Stomach (tissue), 9 donors: ENCODE measurements around the gene IL12RB2. TPM values are rescaled to one million over a fixed set of nuclear protein-coding genes. Genes with fewer than 3 reads are reported as not detected.

Experiments used
- DNase-seq, 2 donors: peaks; one replicate each; pipeline versions ENCODE4 v3.0.0 to v3.0.0-alpha.2; 2013 to 2019
- H3K27ac ChIP-seq, 5 donors: fragments of 200-600 bp in 4 of 5; sonication (generic) in 4 of 5; one replicate each; pipeline ENCODE4 v1.5.1; 2013 to 2019; ENCODE audit warnings: mild to moderate bottlenecking in 1 of 5, moderate library complexity in 1 of 5
- H3K27me3 ChIP-seq, 3 donors: fragments of 200-600 bp; sonication (generic); one replicate each; pipeline ENCODE4 v1.5.1; 2017 to 2019; ENCODE audit warnings: mixed run types in 1 of 3
- H3K36me3 ChIP-seq, 4 donors: fragments of 200-600 bp; sonication (generic); 1 replicate in 3 of 4; 2 replicates in 1 of 4; pipeline ENCODE4 v1.5.1; 2016 to 2019
- H3K4me1 ChIP-seq, 4 donors: fragments of 200-600 bp; sonication (generic); one replicate each; pipeline ENCODE4 v1.5.1; 2016 to 2019
- H3K4me3 ChIP-seq, 4 donors: fragments of 200-600 bp; sonication (generic) in 3 of 4; one replicate each; pipeline ENCODE4 v1.5.1; 2016 to 2019; ENCODE audit warnings: mild to moderate bottlenecking in 1 of 4
- H3K9me3 ChIP-seq, 4 donors: fragments of 200-600 bp; sonication (generic); one replicate each; pipeline ENCODE4 v1.5.1; 2016 to 2019
- EP300 ChIP-seq: sonication (generic); formaldehyde crosslinking; IDR thresholded peaks from one replicate; pipeline ENCODE4 v1.6.1; 2017; ENCODE audit warnings: antibody characterized with exemption
- POLR2A ChIP-seq, 4 donors: fragments of 450-650 bp; IDR thresholded peaks; one replicate each; pipeline ENCODE4 v1.6.1; 2016; ENCODE audit warnings: antibody characterized with exemption in 4 of 4, control low read depth in 2 of 4, mild to moderate bottlenecking in 1 of 4, moderate library complexity in 1 of 4
- POLR2AphosphoS5 ChIP-seq, 3 donors: sonication (generic); formaldehyde crosslinking; IDR thresholded peaks; one replicate each; pipeline ENCODE4 v1.6.1; 2016; ENCODE audit warnings: antibody characterized with exemption in 3 of 3
- WGBS, 5 donors: extraction: QIAGEN DNeasy Blood & Tissue Kit in 3 of 5; methylation state at CpG; one replicate each; pipeline versions ENCODE4 v1.1.5 to v1.1.7; 2013 to 2018; 5-methylcytosine and 5-hydroxymethylcytosine counted together
- intact Hi-C: fragments of 100-400 bp; cut with DNase I; formaldehyde crosslinking; loops from one replicate; pipeline ENCODE4 v1.15.1; 2023; ENCODE audit warnings: low total_unique reads
- polyA plus RNA-seq, 3 donors: library from polyadenylated mRNA; stranded (reverse); fragments of 200-250 nt; gene quantifications; one replicate each; pipeline ENCODE4 v1.2.3, GENCODE V29; 2013
- total RNA-seq, 5 donors: library from RNA; depleted of rRNA; stranded (reverse); fragments of >200 nt; gene quantifications; one replicate each; pipeline versions ENCODE4 v1.1.0 to v1.2.3, GENCODE V29; 2014 to 2016
- TF ChIP-seq, protein P1 (sequence below), 7 experiments: fragments of 450-650 bp in 4 of 7; fragments of 200-600 bp in 3 of 7; sonication (generic) in 3 of 7; IDR thresholded peaks; one replicate each; pipeline ENCODE4 v1.5.1; 2016 to 2019; ENCODE audit warnings: antibody characterized with exemption in 7 of 7, control low read depth in 2 of 7, mild to moderate bottlenecking in 1 of 7
- donor health status: healthy with polysubstance abuse.
- donor health status: Bipolar disorder and iron deficiency.
- donor health status: healthy.

Gene IL12RB2
- total and polyA plus RNA-seq, 8 donors, result 0.06 to 1.2 (median 0.29) TPM; not detected in 3

DNA sequence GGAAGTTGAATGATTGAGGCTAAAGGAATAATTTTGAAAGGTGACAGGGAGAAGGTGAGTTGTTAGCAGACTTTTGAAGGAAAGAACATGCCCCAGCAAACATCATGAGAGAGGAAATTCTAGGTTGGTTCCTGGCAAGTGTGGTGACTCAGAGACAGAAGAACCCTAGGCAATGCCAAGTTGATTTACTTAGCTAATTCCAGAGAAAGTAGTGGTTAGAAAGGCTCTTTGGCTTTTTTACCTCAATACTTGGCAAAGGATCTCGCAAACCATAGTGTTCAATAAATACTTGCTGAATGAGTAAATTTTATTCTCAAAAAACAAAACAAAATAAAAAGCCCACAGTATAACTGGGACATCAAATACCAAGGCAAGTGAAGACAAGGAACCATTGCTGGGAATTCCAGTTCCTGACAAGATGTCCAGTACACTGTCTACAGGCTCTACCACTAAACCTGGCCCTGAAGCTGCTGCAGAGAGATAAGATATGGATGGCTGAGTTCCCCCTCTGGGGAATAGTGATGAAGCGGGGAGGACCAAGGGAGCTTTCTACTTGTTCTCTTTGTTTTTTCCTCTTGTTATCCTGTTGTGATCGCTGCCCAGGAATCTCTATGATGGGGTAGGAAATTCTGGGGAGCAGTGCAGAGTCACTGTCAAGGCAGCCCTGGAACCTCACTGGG, 48.2 kb downstream of the IL12RB2 start:
- no peak for DNase-seq
- Histone ChIP-seq H3K27ac (no peak overlapping the region), H3K4me1 (no peaks in the 10 kb centered on the region), H3K4me3 (no peak overlapping the region), H3K27me3 (no peaks in the 10 kb centered on the region), H3K9me3 (no peaks in the 10 kb centered on the region), H3K36me3 (no peaks in the 10 kb centered on the region)
- TF ChIP-seq, protein P1, sequence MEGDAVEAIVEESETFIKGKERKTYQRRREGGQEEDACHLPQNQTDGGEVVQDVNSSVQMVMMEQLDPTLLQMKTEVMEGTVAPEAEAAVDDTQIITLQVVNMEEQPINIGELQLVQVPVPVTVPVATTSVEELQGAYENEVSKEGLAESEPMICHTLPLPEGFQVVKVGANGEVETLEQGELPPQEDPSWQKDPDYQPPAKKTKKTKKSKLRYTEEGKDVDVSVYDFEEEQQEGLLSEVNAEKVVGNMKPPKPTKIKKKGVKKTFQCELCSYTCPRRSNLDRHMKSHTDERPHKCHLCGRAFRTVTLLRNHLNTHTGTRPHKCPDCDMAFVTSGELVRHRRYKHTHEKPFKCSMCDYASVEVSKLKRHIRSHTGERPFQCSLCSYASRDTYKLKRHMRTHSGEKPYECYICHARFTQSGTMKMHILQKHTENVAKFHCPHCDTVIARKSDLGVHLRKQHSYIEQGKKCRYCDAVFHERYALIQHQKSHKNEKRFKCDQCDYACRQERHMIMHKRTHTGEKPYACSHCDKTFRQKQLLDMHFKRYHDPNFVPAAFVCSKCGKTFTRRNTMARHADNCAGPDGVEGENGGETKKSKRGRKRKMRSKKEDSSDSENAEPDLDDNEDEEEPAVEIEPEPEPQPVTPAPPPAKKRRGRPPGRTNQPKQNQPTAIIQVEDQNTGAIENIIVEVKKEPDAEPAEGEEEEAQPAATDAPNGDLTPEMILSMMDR (IDR thresholded peaks at IDR 0.05), result no peak
- TF ChIP-seq EP300 (no peak), POLR2AphosphoS5 (IDR thresholded peaks at IDR 0.05) (no peak), POLR2A (IDR thresholded peaks at IDR 0.05) (no peak)
- 69 to 94% (median 91%) methylated on average over 3 of the region's 3 CpGs for WGBS, 5 donors
- intact Hi-C loops, result no loop called here

DNA sequence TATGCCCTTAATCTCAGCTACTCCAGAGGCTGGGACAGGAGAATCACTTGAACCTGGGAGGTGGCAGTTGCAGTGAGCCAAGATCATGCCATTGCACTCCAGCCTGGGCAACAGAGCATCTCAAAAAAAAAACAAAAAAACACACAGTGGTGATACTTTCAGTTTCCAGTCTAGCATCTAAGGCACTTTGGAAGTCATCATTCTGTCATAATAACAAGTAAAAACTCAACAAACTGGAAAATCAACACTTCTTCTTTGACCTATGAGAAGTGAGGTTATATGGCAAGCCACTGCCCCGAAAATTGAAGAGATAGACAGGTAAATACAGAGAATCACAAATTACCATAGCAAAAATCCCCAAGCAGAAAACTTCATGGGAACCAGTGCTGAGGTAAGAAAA, 51.9 kb downstream of the IL12RB2 start:
- Histone ChIP-seq H3K27ac (no peak overlapping the region), H3K9me3 (no peaks in the 10 kb centered on the region), H3K36me3 (no peaks in the 10 kb centered on the region), H3K4me3 (no peak overlapping the region), H3K27me3 (no peaks in the 10 kb centered on the region), H3K4me1 (no peaks in the 10 kb centered on the region)
- TF ChIP-seq POLR2A (IDR thresholded peaks at IDR 0.05), result no peak
- TF ChIP-seq POLR2AphosphoS5 (IDR thresholded peaks at IDR 0.05), result no peak
- no peak for TF ChIP-seq EP300
- TF ChIP-seq, protein P1 (IDR thresholded peaks at IDR 0.05), result no peak
- WGBS, 5 donors, result 39 to 100% (median 92%) methylated on average over 1 of the region's 1 CpG
- DNase-seq, result no peak
- intact Hi-C loops, result no loop called here

DNA sequence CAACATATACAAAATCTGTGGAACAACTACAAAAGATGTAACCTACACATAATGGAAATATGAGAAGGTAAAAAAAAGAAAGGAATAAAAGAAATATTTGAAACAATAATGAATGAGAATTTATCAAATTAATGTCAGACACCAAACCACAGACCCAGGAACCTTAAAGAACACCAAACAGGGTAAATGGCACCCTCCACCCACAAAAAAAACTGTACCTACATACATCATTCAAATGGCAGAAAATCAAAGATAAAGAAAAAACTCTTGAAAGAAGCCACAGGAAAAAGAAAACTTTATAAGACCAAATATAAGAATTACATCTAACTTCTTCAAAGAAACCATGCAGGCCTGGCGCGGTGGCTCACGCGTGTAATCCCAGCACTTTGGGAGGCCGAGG, 54.0 kb downstream of the IL12RB2 start:
- WGBS, 5 donors, result 93 to 98% (median 96%) methylated on average over 5 of the region's 5 CpGs
- no peak for DNase-seq
- Histone ChIP-seq H3K36me3 (no peaks in the 10 kb centered on the region), H3K27me3 (no peaks in the 10 kb centered on the region), H3K27ac (no peak overlapping the region), H3K4me3 (no peak overlapping the region), H3K4me1 (no peaks in the 10 kb centered on the region), H3K9me3 (no peaks in the 10 kb centered on the region)
- TF ChIP-seq EP300 (no peak), POLR2AphosphoS5 (IDR thresholded peaks at IDR 0.05) (no peak), POLR2A (IDR thresholded peaks at IDR 0.05) (no peak)
- TF ChIP-seq, protein P1 (IDR thresholded peaks at IDR 0.05), result no peak
- intact Hi-C loops, result no loop called here

DNA sequence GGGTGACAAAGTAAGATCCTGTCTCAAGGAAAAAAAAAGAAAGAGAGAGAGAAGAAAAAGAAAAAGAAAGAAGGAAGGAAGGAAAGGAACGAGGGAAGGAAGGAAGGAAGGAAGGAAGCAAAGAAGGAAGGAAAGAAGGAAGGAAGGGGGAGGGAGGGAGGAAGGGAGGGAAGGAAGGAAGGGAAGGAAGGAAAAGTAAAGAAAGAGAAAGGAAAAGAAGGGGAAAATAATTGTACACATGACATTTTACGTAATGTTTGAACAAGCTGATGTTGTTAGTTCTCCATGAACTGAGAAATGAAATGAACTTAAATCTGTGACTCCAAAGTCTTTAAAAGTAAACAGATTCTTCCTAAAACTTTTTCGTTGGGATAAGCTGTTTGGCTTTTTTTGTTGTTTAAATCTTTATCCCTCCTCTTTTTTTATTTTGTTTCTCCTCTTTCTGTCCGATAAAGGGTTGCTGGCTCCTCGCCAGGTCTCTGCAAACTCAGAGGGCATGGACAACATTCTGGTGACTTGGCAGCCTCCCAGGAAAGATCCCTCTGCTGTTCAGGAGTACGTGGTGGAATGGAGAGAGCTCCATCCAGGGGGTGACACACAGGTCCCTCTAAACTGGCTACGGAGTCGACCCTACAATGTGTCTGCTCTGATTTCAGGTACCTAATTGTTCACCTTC, 59.8 kb downstream of the IL12RB2 start:
- Histone ChIP-seq H3K27ac (no peak overlapping the region), H3K9me3 (no peaks in the 10 kb centered on the region), H3K4me1 (peaks cover 0 to 11% (median 6%) of the 10 kb centered on the region in 4 donors), H3K4me3 (no peak overlapping the region), H3K27me3 (no peaks in the 10 kb centered on the region), H3K36me3 (no peaks in the 10 kb centered on the region)
- 22 to 32% (median 27%) methylated on average over 8 of the region's 8 CpGs for WGBS, 5 donors
- TF ChIP-seq, protein P1 (IDR thresholded peaks at IDR 0.05), result no peak
- TF ChIP-seq EP300, result no peak
- TF ChIP-seq POLR2AphosphoS5 (IDR thresholded peaks at IDR 0.05), result no peak
- no peak for TF ChIP-seq POLR2A (IDR thresholded peaks at IDR 0.05)
- peak; percentile 71 to 87 for DNase-seq
- intact Hi-C loops, result no loop called here
